Esophagus (tissue), 2 donors: ENCODE data around the gene WDR64. TPM values are rescaled to one million over a fixed set of nuclear protein-coding genes. Genes with fewer than 3 reads are reported as not detected.
A peak's percentile ranks its signal among the peaks of the same experiment; 100 is the strongest.

Experiments
- H3K27ac ChIP-seq, 2 donors: one replicate each; pipeline ENCODE4 v1.5.1; 2013; ENCODE audit warnings: low read depth in 2 of 2, mild to moderate bottlenecking in 2 of 2, inconsistent platforms in 1 of 2, low read length in 1 of 2, moderate library complexity in 1 of 2
- H3K27me3 ChIP-seq, 2 donors: one replicate each; pipeline ENCODE4 v1.6.1; 2013; ENCODE audit warnings: low read length in 2 of 2, control low read depth in 1 of 2, mild to moderate bottlenecking in 1 of 2; ENCODE audit not compliant: insufficient read depth in 2 of 2, control insufficient read depth in 1 of 2
- H3K36me3 ChIP-seq, 2 donors: one replicate each; pipeline ENCODE4 v1.6.1; 2013; ENCODE audit warnings: low read length in 1 of 2; ENCODE audit not compliant: control insufficient read depth in 2 of 2, insufficient read depth in 2 of 2
- H3K4me1 ChIP-seq, 2 donors: one replicate each; pipeline ENCODE4 v1.6.1; 2013; ENCODE audit warnings: low read length in 1 of 2; ENCODE audit not compliant: control insufficient read depth in 2 of 2, insufficient read depth in 2 of 2
- H3K4me3 ChIP-seq, 2 donors: one replicate each; pipeline ENCODE4 v1.5.1; 2013; ENCODE audit warnings: low read length in 2 of 2, mild to moderate bottlenecking in 2 of 2, low read depth in 1 of 2, moderate library complexity in 1 of 2
- H3K9me3 ChIP-seq, 2 donors: one replicate each; pipeline ENCODE4 v1.6.1; 2013; ENCODE audit warnings: mild to moderate bottlenecking in 2 of 2, low read depth in 1 of 2, low read length in 1 of 2, moderate library complexity in 1 of 2; ENCODE audit not compliant: control insufficient read depth in 2 of 2, insufficient read depth in 1 of 2
- WGBS, 2 donors: extraction: QIAGEN DNeasy Blood & Tissue Kit; methylation state at CpG; one replicate each; pipeline ENCODE4 v1.1.7; 2013; 5-methylcytosine and 5-hydroxymethylcytosine counted together
- polyA plus RNA-seq, 2 donors: library from polyadenylated mRNA; stranded (reverse); fragments of 200-250 nt; gene quantifications; one replicate each; pipeline ENCODE4 v1.2.3, GENCODE V29; 2013
- donor health status: healthy with polysubstance abuse.
- donor health status: Bipolar disorder and iron deficiency.

WDR64 gene
- polyA plus RNA-seq, 2 donors: not detected

DNA sequence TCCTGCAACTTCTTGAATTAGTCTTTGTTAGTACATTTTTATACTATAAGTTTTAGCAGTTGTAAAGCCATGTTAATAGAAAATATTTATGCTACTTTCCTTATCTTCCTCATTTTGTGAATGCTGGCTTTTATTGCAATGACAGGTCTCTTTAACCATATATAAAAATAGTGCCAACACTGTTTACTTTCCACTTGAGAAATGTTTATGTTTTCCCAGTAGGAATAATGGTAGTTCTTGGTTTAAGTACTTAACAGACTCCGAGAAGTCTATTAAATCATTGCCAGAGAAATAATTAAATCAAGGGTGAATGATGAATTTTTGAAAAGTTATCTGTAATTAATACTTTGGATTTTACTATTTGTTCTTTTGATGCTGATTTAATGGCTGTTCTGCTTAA, 21.6 kb upstream of the WDR64 start:
- no peaks in the 10 kb centered on the region for H3K9me3 ChIP-seq
- H3K27me3 ChIP-seq: no peaks in the 10 kb centered on the region
- no peak overlapping the region for H3K4me3 ChIP-seq
- peaks cover 0 to 4% of the 10 kb centered on the region in 2 donors for H3K36me3 ChIP-seq
- H3K27ac ChIP-seq: no peak overlapping the region
- 89% methylated on average over 1 of the region's 1 CpG for WGBS, 2 donors
- H3K4me1 ChIP-seq: no peaks in the 10 kb centered on the region

- Histone ChIP-seq H3K27me3 (no peaks in the 10 kb centered on the region), H3K4me1 (no peaks in the 10 kb centered on the region), H3K36me3 (peaks cover 0 to 4% of the 10 kb centered on the region in 2 donors), H3K9me3 (no peaks in the 10 kb centered on the region), H3K4me3 (no peak overlapping the region), H3K27ac (no peak overlapping the region)
- WGBS, 2 donors: 98 to 100% methylated on average over 2 of the region's 2 CpGs
Observed at GRCh38 chr1:241630899-241631298, 21.2 kb upstream of the WDR64 start.

- no peak overlapping the region for H3K27ac ChIP-seq
- 78 to 86% methylated on average over 5 of the region's 5 CpGs for WGBS, 2 donors
- H3K27me3 ChIP-seq: no peaks in the 10 kb centered on the region
- H3K9me3 ChIP-seq: no peaks in the 10 kb centered on the region
- H3K4me3 ChIP-seq: no peak overlapping the region
- peaks cover 0 to 4% of the 10 kb centered on the region in 2 donors for H3K36me3 ChIP-seq
- H3K4me1 ChIP-seq: peaks cover 0 to under 1% of the 10 kb centered on the region in 2 donors
Observed at GRCh38 chr1:241631674-241632073, 20.4 kb upstream of the WDR64 start.

- Histone ChIP-seq H3K9me3 (no peaks in the 10 kb centered on the region), H3K27me3 (no peaks in the 10 kb centered on the region), H3K36me3 (peaks cover 0 to 4% of the 10 kb centered on the region in 2 donors), H3K4me1 (peaks cover 0 to 3% of the 10 kb centered on the region in 2 donors), H3K27ac (no peak overlapping the region), H3K4me3 (no peak overlapping the region)
- WGBS, 2 donors: 92 to 97% methylated on average over 3 of the region's 3 CpGs
Observed at GRCh38 chr1:241632987-241633386, 19.1 kb upstream of the WDR64 start.

DNA sequence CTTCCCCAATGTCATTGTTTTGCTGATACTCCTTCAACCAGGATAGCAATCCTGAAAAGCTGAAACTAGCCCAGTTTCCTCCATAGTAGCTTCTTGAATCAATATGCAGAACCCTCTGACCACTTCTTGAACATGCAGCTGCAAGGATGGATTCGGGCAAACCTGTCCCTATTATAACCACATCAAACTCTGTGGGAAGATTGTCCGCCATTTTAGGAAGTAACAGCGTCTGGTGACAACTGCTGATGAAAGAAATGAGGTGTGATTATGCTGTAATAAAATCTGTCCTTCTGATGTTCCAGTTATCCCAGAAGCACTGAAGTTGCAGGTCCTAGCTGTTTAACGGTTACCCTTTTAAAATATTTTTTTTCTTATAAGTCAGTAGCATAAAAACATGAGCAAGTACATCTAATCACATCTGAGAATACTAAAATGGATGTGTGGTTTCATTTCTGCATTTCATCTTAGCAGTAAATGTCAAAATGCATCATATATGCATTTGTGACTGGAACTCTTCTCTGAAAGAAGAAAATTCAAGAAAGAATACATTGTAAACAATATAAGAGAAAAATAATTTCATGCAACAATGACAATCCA, 16.4 kb upstream of the WDR64 start:
- Histone ChIP-seq H3K4me1 (peaks cover 0 to 3% of the 10 kb centered on the region in 2 donors), H3K36me3 (peaks cover 0 to 4% of the 10 kb centered on the region in 2 donors), H3K4me3 (no peak overlapping the region), H3K27me3 (no peaks in the 10 kb centered on the region), H3K27ac (no peak overlapping the region), H3K9me3 (no peaks in the 10 kb centered on the region)
- WGBS, 2 donors: 85% methylated on average over 4 of the region's 4 CpGs

DNA sequence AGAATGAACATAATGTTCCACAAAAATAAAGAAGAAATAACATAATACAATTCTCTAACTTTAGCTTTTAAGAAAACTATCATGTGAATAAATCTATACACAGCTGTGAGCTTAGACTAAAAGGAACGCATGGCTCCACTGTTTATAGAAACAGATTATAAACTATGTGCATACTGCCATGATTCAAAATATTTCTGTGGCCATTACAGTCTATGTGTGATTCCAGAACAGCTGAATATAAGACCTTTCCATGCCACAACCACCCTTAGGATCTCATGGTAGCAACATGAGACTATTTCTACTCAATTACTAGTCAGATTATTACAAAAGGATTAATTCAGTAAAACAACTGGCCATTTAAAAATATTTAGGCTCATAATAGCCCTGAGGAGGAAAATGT, 15.8 kb upstream of the WDR64 start:
- Histone ChIP-seq H3K4me1 (peaks cover 0 to 3% of the 10 kb centered on the region in 2 donors), H3K9me3 (no peaks in the 10 kb centered on the region), H3K27ac (no peak overlapping the region), H3K27me3 (no peaks in the 10 kb centered on the region), H3K4me3 (no peak overlapping the region), H3K36me3 (peaks cover 0 to 4% of the 10 kb centered on the region in 2 donors)
- WGBS, 2 donors: 62 to 72% methylated on average over 1 of the region's 1 CpG

- Histone ChIP-seq H3K27ac (peak overlapping the region; percentile 4 to 9), H3K36me3 (peaks cover 0 to 4% of the 10 kb centered on the region in 2 donors), H3K4me1 (peaks cover 0 to 3% of the 10 kb centered on the region in 2 donors), H3K27me3 (no peaks in the 10 kb centered on the region), H3K9me3 (no peaks in the 10 kb centered on the region), H3K4me3 (no peak overlapping the region)
Observed at GRCh38 chr1:241637046-241637590, 15.0 kb upstream of the WDR64 start.

GRCh38 chr1:241637604-241638003, 14.5 kb upstream of the WDR64 start:
- 79 to 82% methylated on average over 4 of the region's 4 CpGs for WGBS, 2 donors
- Histone ChIP-seq H3K4me1 (peaks cover 0 to 3% of the 10 kb centered on the region in 2 donors), H3K27me3 (no peaks in the 10 kb centered on the region), H3K36me3 (peaks cover 0 to 4% of the 10 kb centered on the region in 2 donors), H3K9me3 (no peaks in the 10 kb centered on the region), H3K27ac (peak overlapping the region; percentile 4 to 7), H3K4me3 (no peak overlapping the region)

DNA sequence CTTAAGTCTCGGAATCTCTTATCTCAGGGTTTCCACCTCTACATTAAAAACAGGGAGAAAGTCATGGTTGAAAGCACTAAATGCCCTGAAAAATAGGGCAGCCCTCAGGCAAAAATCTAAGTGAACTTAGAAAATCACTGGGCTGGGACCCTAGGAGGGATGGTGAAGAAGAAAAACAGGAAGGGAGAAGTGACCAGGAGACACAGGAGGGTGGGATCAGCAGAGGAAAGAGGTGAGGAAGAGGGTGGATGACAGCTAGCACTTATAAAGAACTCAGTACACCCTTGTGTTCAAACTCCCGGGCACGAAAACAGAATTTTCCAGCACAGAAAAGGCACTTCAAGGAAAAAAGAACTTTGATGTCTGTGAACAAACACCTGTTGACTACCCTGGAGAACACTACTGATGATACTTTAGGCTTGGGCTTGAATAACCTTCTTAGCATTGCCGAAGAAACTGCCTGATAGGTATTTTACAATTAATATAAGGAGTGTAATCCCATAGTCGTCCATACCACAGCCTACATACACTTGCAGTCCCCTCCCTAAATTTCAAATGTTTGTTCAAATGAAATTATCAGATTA, 13.9 kb upstream of the WDR64 start:
- peaks cover 0 to 3% of the 10 kb centered on the region in 2 donors for H3K4me1 ChIP-seq
- H3K27ac ChIP-seq: no peak overlapping the region
- H3K4me3 ChIP-seq: peak overlapping the region in 1 of 2 donors; percentile 1
- H3K36me3 ChIP-seq: peaks cover 0 to 4% of the 10 kb centered on the region in 2 donors
- no peaks in the 10 kb centered on the region for H3K9me3 ChIP-seq
- no peaks in the 10 kb centered on the region for H3K27me3 ChIP-seq
- 77 to 80% methylated on average over 5 of the region's 5 CpGs for WGBS, 2 donors
